ENCODE results near the gene M1AP.

The M1AP gene

GRCh38 chr2:74577448-74577847, 70.7 kb downstream of the M1AP start:
- no peak for TF ChIP-seq CTCF (IDR thresholded peaks at IDR 0.05; ENCODE audit: low read depth, low read length, missing control alignments)
- H3K4me3 ChIP-seq (replicated peaks; ENCODE audit: low read depth, low read length) = no peak overlapping the region
- DNase-seq (ENCODE audit: extremely low read depth, low read depth) = no peak

- no peak overlapping the region for H3K4me3 ChIP-seq (replicated peaks; ENCODE audit: low read depth, low read length)
- TF ChIP-seq CTCF (IDR thresholded peaks at IDR 0.05; ENCODE audit: low read depth, low read length, missing control alignments) = no peak
- DNase-seq (ENCODE audit: extremely low read depth, low read depth) = no peak
Measured at GRCh38 chr2:74576863-74577229, 71.3 kb downstream of the M1AP start.

- TF ChIP-seq CTCF (IDR thresholded peaks at IDR 0.05; ENCODE audit: low read depth, low read length, missing control alignments) = no peak
- DNase-seq (ENCODE audit: extremely low read depth, low read depth) = peak; percentile 99
- H3K4me3 ChIP-seq (replicated peaks; ENCODE audit: low read depth, low read length) = no peak overlapping the region
Measured at GRCh38 chr2:74576211-74576862, 71.8 kb downstream of the M1AP start.

- no peak for DNase-seq (ENCODE audit: extremely low read depth, low read depth)
- H3K4me3 ChIP-seq (replicated peaks; ENCODE audit: low read depth, low read length) = no peak overlapping the region
- no peak for TF ChIP-seq CTCF (IDR thresholded peaks at IDR 0.05; ENCODE audit: low read depth, low read length, missing control alignments)
Measured at GRCh38 chr2:74575320-74575719, 72.8 kb downstream of the M1AP start.

- DNase-seq (ENCODE audit: extremely low read depth, low read depth) = peak; percentile 89
- H3K4me3 ChIP-seq (replicated peaks; ENCODE audit: low read depth, low read length) = no peak overlapping the region
Measured at GRCh38 chr2:74573747-74574562, 74.2 kb downstream of the M1AP start.

GRCh38 chr2:74572178-74572925, 75.8 kb downstream of the M1AP start:
- no peak for TF ChIP-seq CTCF (IDR thresholded peaks at IDR 0.05; ENCODE audit: low read depth, low read length, missing control alignments)
- no peak for DNase-seq (ENCODE audit: extremely low read depth, low read depth)
- H3K4me3 ChIP-seq (replicated peaks; ENCODE audit: low read depth, low read length) = no peak overlapping the region

More at GRCh38 chr2:74573747-74574562, 74.2 kb downstream of the M1AP start:
- no peak for TF ChIP-seq CTCF (IDR thresholded peaks at IDR 0.05; ENCODE audit: low read depth, low read length, missing control alignments)

Data from HFF-Myc (cell line).